ENCODE results near the gene TBL1X. TPM values are rescaled to one million over a fixed set of nuclear protein-coding genes. Genes with fewer than 3 reads are reported as not detected.

TBL1X gene
- total and polyA plus RNA-seq, 2 donors: 6.8 to 11.5 TPM

GRCh38 chrX:9482837-9483236 is 18.0 kb downstream of the TBL1X start:
- no peak overlapping the region for H3K27ac ChIP-seq (ENCODE audit: low read depth in 1 of 2, low read length in 1 of 2)
- H3K27me3 ChIP-seq (ENCODE audit: control insufficient read depth in 2 of 2, insufficient read depth in 1 of 2, low read length in 1 of 2): no peaks in the 10 kb centered on the region
- H3K4me3 ChIP-seq (ENCODE audit: low read length in 2 of 2): no peak overlapping the region
- WGBS: 97% methylated on average over 3 of the region's 3 CpGs
- peaks cover 2 to 3% of the 10 kb centered on the region in 2 donors for H3K36me3 ChIP-seq (ENCODE audit: control insufficient read depth in 2 of 2, insufficient read depth in 2 of 2, low read length in 1 of 2)
- no peaks in the 10 kb centered on the region for H3K9me3 ChIP-seq (ENCODE audit: control insufficient read depth in 2 of 2, insufficient read depth in 1 of 2, low read length in 1 of 2)
- peaks cover 0 to 7% of the 10 kb centered on the region in 2 donors for H3K4me1 ChIP-seq (ENCODE audit: control insufficient read depth in 2 of 2, insufficient read depth in 2 of 2, low read length in 2 of 2)
- no peak for DNase-seq (ENCODE audit: low read depth in 6 of 9, low spot score in 9 of 9)

- H3K27ac ChIP-seq (ENCODE audit: low read depth in 1 of 2, low read length in 1 of 2): no peak overlapping the region
- H3K27me3 ChIP-seq (ENCODE audit: control insufficient read depth in 2 of 2, insufficient read depth in 1 of 2, low read length in 1 of 2): no peaks in the 10 kb centered on the region
- DNase-seq (ENCODE audit: low read depth in 6 of 9, low spot score in 9 of 9): no peak
- no peak overlapping the region for H3K4me3 ChIP-seq (ENCODE audit: low read length in 2 of 2)
- H3K4me1 ChIP-seq (ENCODE audit: control insufficient read depth in 2 of 2, insufficient read depth in 2 of 2, low read length in 2 of 2): peaks cover 0 to 7% of the 10 kb centered on the region in 2 donors
- H3K9me3 ChIP-seq (ENCODE audit: control insufficient read depth in 2 of 2, insufficient read depth in 1 of 2, low read length in 1 of 2): no peaks in the 10 kb centered on the region
- peaks cover 2 to 3% of the 10 kb centered on the region in 2 donors for H3K36me3 ChIP-seq (ENCODE audit: control insufficient read depth in 2 of 2, insufficient read depth in 2 of 2, low read length in 1 of 2)
- WGBS: 83% methylated on average over 6 of the region's 6 CpGs
These were observed 18.5 kb downstream of the TBL1X start for GRCh38 chrX:9483376-9483775.

- Histone ChIP-seq H3K9me3 (ENCODE audit: control insufficient read depth in 2 of 2, insufficient read depth in 1 of 2, low read length in 1 of 2) (no peaks in the 10 kb centered on the region), H3K27me3 (ENCODE audit: control insufficient read depth in 2 of 2, insufficient read depth in 1 of 2, low read length in 1 of 2) (no peaks in the 10 kb centered on the region), H3K27ac (ENCODE audit: low read depth in 1 of 2, low read length in 1 of 2) (no peak overlapping the region), H3K36me3 (ENCODE audit: control insufficient read depth in 2 of 2, insufficient read depth in 2 of 2, low read length in 1 of 2) (peaks cover 2 to 3% of the 10 kb centered on the region in 2 donors), H3K4me3 (ENCODE audit: low read length in 2 of 2) (no peak overlapping the region), H3K4me1 (ENCODE audit: control insufficient read depth in 2 of 2, insufficient read depth in 2 of 2, low read length in 2 of 2) (peaks cover 0 to 7% of the 10 kb centered on the region in 2 donors)
- WGBS: 97% methylated on average over 3 of the region's 3 CpGs
- no peak for DNase-seq (ENCODE audit: low read depth in 6 of 9, low spot score in 9 of 9)
These were observed 22.0 kb downstream of the TBL1X start for GRCh38 chrX:9486786-9487387.

- DNase-seq (ENCODE audit: low read depth in 6 of 9, low spot score in 9 of 9): no peak
- Histone ChIP-seq H3K36me3 (ENCODE audit: control insufficient read depth in 2 of 2, insufficient read depth in 2 of 2, low read length in 1 of 2) (peaks cover 0 to 2% of the 10 kb centered on the region in 2 donors), H3K9me3 (ENCODE audit: control insufficient read depth in 2 of 2, insufficient read depth in 1 of 2, low read length in 1 of 2) (no peaks in the 10 kb centered on the region), H3K27ac (ENCODE audit: low read depth in 1 of 2, low read length in 1 of 2) (no peak overlapping the region), H3K4me1 (ENCODE audit: control insufficient read depth in 2 of 2, insufficient read depth in 2 of 2, low read length in 2 of 2) (peaks cover 0 to under 1% of the 10 kb centered on the region in 2 donors), H3K27me3 (ENCODE audit: control insufficient read depth in 2 of 2, insufficient read depth in 1 of 2, low read length in 1 of 2) (no peaks in the 10 kb centered on the region), H3K4me3 (ENCODE audit: low read length in 2 of 2) (no peak overlapping the region)
- whole genome bisulfite sequencing: 73% methylated on average over 4 of the region's 4 CpGs
These were observed 23.7 kb downstream of the TBL1X start for GRCh38 chrX:9488586-9488985.

- no peaks in the 10 kb centered on the region for H3K36me3 ChIP-seq (ENCODE audit: control insufficient read depth in 2 of 2, insufficient read depth in 2 of 2, low read length in 1 of 2)
- peaks cover 0 to 2% of the 10 kb centered on the region in 2 donors for H3K4me1 ChIP-seq (ENCODE audit: control insufficient read depth in 2 of 2, insufficient read depth in 2 of 2, low read length in 2 of 2)
- no peak for DNase-seq (ENCODE audit: low read depth in 6 of 9, low spot score in 9 of 9)
- no peak overlapping the region for H3K27ac ChIP-seq (ENCODE audit: low read depth in 1 of 2, low read length in 1 of 2)
- no peaks in the 10 kb centered on the region for H3K9me3 ChIP-seq (ENCODE audit: control insufficient read depth in 2 of 2, insufficient read depth in 1 of 2, low read length in 1 of 2)
- H3K4me3 ChIP-seq (ENCODE audit: low read length in 2 of 2): no peak overlapping the region
- no peaks in the 10 kb centered on the region for H3K27me3 ChIP-seq (ENCODE audit: control insufficient read depth in 2 of 2, insufficient read depth in 1 of 2, low read length in 1 of 2)
- WGBS: 0% methylated on average over 1 of the region's 1 CpG
These were observed 24.4 kb downstream of the TBL1X start for GRCh38 chrX:9489234-9489633.

- DNase-seq (ENCODE audit: low read depth in 6 of 9, low spot score in 9 of 9): no peak
- no peak overlapping the region for H3K4me3 ChIP-seq (ENCODE audit: low read length in 2 of 2)
- no peaks in the 10 kb centered on the region for H3K9me3 ChIP-seq (ENCODE audit: control insufficient read depth in 2 of 2, insufficient read depth in 1 of 2, low read length in 1 of 2)
- H3K4me1 ChIP-seq (ENCODE audit: control insufficient read depth in 2 of 2, insufficient read depth in 2 of 2, low read length in 2 of 2): peaks cover 0 to 2% of the 10 kb centered on the region in 2 donors
- no peak overlapping the region for H3K27ac ChIP-seq (ENCODE audit: low read depth in 1 of 2, low read length in 1 of 2)
- WGBS: 98% methylated on average over 2 of the region's 2 CpGs
- H3K27me3 ChIP-seq (ENCODE audit: control insufficient read depth in 2 of 2, insufficient read depth in 1 of 2, low read length in 1 of 2): no peaks in the 10 kb centered on the region
- H3K36me3 ChIP-seq (ENCODE audit: control insufficient read depth in 2 of 2, insufficient read depth in 2 of 2, low read length in 1 of 2): peaks cover 0 to 5% of the 10 kb centered on the region in 2 donors
These were observed 28.0 kb downstream of the TBL1X start for GRCh38 chrX:9492901-9493300.

GRCh38 chrX:9493936-9494335 is 29.1 kb downstream of the TBL1X start:
- 98% methylated on average over 5 of the region's 5 CpGs for WGBS
- Histone ChIP-seq H3K9me3 (ENCODE audit: control insufficient read depth in 2 of 2, insufficient read depth in 1 of 2, low read length in 1 of 2) (no peaks in the 10 kb centered on the region), H3K4me1 (ENCODE audit: control insufficient read depth in 2 of 2, insufficient read depth in 2 of 2, low read length in 2 of 2) (peaks cover 0 to 2% of the 10 kb centered on the region in 2 donors), H3K4me3 (ENCODE audit: low read length in 2 of 2) (no peak overlapping the region), H3K27ac (ENCODE audit: low read depth in 1 of 2, low read length in 1 of 2) (no peak overlapping the region), H3K36me3 (ENCODE audit: control insufficient read depth in 2 of 2, insufficient read depth in 2 of 2, low read length in 1 of 2) (peaks cover 0 to 5% of the 10 kb centered on the region in 2 donors), H3K27me3 (ENCODE audit: control insufficient read depth in 2 of 2, insufficient read depth in 1 of 2, low read length in 1 of 2) (no peaks in the 10 kb centered on the region)
- no peak for DNase-seq (ENCODE audit: low read depth in 6 of 9, low spot score in 9 of 9)

GRCh38 chrX:9494771-9495170 is 29.9 kb downstream of the TBL1X start:
- Histone ChIP-seq H3K27ac (ENCODE audit: low read depth in 1 of 2, low read length in 1 of 2) (no peak overlapping the region), H3K4me3 (ENCODE audit: low read length in 2 of 2) (no peak overlapping the region), H3K27me3 (ENCODE audit: control insufficient read depth in 2 of 2, insufficient read depth in 1 of 2, low read length in 1 of 2) (no peaks in the 10 kb centered on the region), H3K4me1 (ENCODE audit: control insufficient read depth in 2 of 2, insufficient read depth in 2 of 2, low read length in 2 of 2) (peaks cover 0 to 2% of the 10 kb centered on the region in 2 donors), H3K9me3 (ENCODE audit: control insufficient read depth in 2 of 2, insufficient read depth in 1 of 2, low read length in 1 of 2) (no peaks in the 10 kb centered on the region), H3K36me3 (ENCODE audit: control insufficient read depth in 2 of 2, insufficient read depth in 2 of 2, low read length in 1 of 2) (peaks cover 0 to 5% of the 10 kb centered on the region in 2 donors)
- WGBS: 78% methylated on average over 6 of the region's 6 CpGs
- no peak for DNase-seq (ENCODE audit: low read depth in 6 of 9, low spot score in 9 of 9)

GRCh38 chrX:9495496-9495895 is 30.6 kb downstream of the TBL1X start:
- Histone ChIP-seq H3K27ac (ENCODE audit: low read depth in 1 of 2, low read length in 1 of 2) (no peak overlapping the region), H3K4me3 (ENCODE audit: low read length in 2 of 2) (no peak overlapping the region), H3K9me3 (ENCODE audit: control insufficient read depth in 2 of 2, insufficient read depth in 1 of 2, low read length in 1 of 2) (no peaks in the 10 kb centered on the region), H3K36me3 (ENCODE audit: control insufficient read depth in 2 of 2, insufficient read depth in 2 of 2, low read length in 1 of 2) (peaks cover 0 to 5% of the 10 kb centered on the region in 2 donors), H3K4me1 (ENCODE audit: control insufficient read depth in 2 of 2, insufficient read depth in 2 of 2, low read length in 2 of 2) (peaks cover 0 to 2% of the 10 kb centered on the region in 2 donors), H3K27me3 (ENCODE audit: control insufficient read depth in 2 of 2, insufficient read depth in 1 of 2, low read length in 1 of 2) (no peaks in the 10 kb centered on the region)
- no peak for DNase-seq (ENCODE audit: low read depth in 6 of 9, low spot score in 9 of 9)
- WGBS: 97% methylated on average over 10 of the region's 10 CpGs
